Panc1 (cell line): ENCODE results near the gene MEAF6. TPM values are rescaled to one million over a fixed set of nuclear protein-coding genes. Genes with fewer than 3 reads are reported as not detected.
A peak's percentile ranks its signal among the peaks of the same experiment; 100 is the strongest.

Source experiments
- ATAC-seq: fragments of 200-7000 bp; cut with Tn5 transposase; 2 replicates; pipeline ENCODE4 v1.9.1; 2020; ENCODE audit warnings: mild to moderate bottlenecking, moderate library complexity
- BruUV-seq: library from RNA; stranded (reverse); fragments of 400-500 nt; replicated peaks from 2 replicates; lab custom pipeline; 2021; lab: Mats Ljungman, UMichigan
- CTCF ChIA-PET: fragments of 300-600 bp; sonication (Branson Sonifier 250); formaldehyde crosslinking; loops from one replicate; lab custom pipeline; 2022; ENCODE audit warnings: antibody characterized with exemption; lab: Charles Lee
- POLR2A ChIA-PET: fragments of 300-600 bp; sonication (Branson Sonifier 250); formaldehyde crosslinking; loops from one replicate; lab custom pipeline; 2022; ENCODE audit warnings: antibody characterized with exemption; lab: Charles Lee
- DNase-seq: peaks from one replicate; pipeline ENCODE4 v3.0.0-alpha.2; 2010; ENCODE audit warnings: low read depth, low spot score
- H3K27ac ChIP-seq: 2 replicates; pipeline ENCODE4 v1.5.1; 2011; ENCODE audit warnings: mild to moderate bottlenecking, low read length, inconsistent platforms
- H3K27me3 ChIP-seq: fragments of 200-500 bp; sonication (Bioruptor generic); 2 replicates; pipeline ENCODE4 v1.6.0; 2014; ENCODE audit warnings: low read length, inconsistent platforms; ENCODE audit not compliant: control insufficient read depth, insufficient read depth
- H3K36me3 ChIP-seq: fragments of 200-500 bp; sonication (Bioruptor generic); 2 replicates; pipeline ENCODE4 v1.5.1; 2014; ENCODE audit warnings: inconsistent platforms, mild to moderate bottlenecking, low read length, moderate library complexity; ENCODE audit not compliant: control insufficient read depth, insufficient read depth
- H3K4me1 ChIP-seq: 2 replicates; pipeline ENCODE4 v1.5.1; 2011; ENCODE audit warnings: inconsistent platforms, mild to moderate bottlenecking, low read length, moderate library complexity; ENCODE audit not compliant: control insufficient read depth, insufficient read depth
- H3K4me3 ChIP-seq, 2 experiments: 2 replicates each; pipeline ENCODE4 v1.5.1; 2011 to 2012; ENCODE audit warnings: low read depth in 2 of 2, low read length in 2 of 2, mild to moderate bottlenecking in 2 of 2, inconsistent platforms in 1 of 2, moderate library complexity in 1 of 2
- H3K9me3 ChIP-seq: fragments of 200-500 bp; sonication (Bioruptor generic); 2 replicates; pipeline ENCODE4 v1.5.1; 2014; ENCODE audit warnings: low read depth, mild to moderate bottlenecking, inconsistent platforms, low read length, moderate library complexity; ENCODE audit not compliant: control insufficient read depth, insufficient read depth
- CTCF ChIP-seq: fragments of 450-650 bp; IDR thresholded peaks from 2 replicates; pipeline ENCODE4 v1.5.1; 2017; ENCODE audit warnings: mild to moderate bottlenecking
- POLR2AphosphoS5 ChIP-seq: IDR thresholded peaks from 2 replicates; pipeline ENCODE4 v1.6.1; 2012; ENCODE audit warnings: mild to moderate bottlenecking, low read depth, low read length, moderate library complexity
- REST ChIP-seq, 2 experiments: IDR thresholded peaks; 2 replicates each; pipeline ENCODE4 v1.6.1; 2011 to 2012; ENCODE audit warnings: low read depth in 2 of 2, control low read depth in 1 of 2, low read length in 1 of 2, mild to moderate bottlenecking in 1 of 2, moderate library complexity in 1 of 2; ENCODE audit not compliant: insufficient read depth in 1 of 2
- SIN3A ChIP-seq: IDR thresholded peaks from 2 replicates; pipeline ENCODE4 v1.6.1; 2012; ENCODE audit warnings: low read depth, mild to moderate bottlenecking, low read length, moderate library complexity, borderline replicate concordance; ENCODE audit not compliant: insufficient read depth
- TCF7L2 ChIP-seq: IDR thresholded peaks from 2 replicates; pipeline ENCODE4 v1.6.1; 2011; ENCODE audit warnings: mild to moderate bottlenecking, low read depth, low read length, inconsistent platforms
- in situ Hi-C: cut with HindIII; loops from 2 replicates; pipeline ENCODE4 v1.10.0; 2016; ENCODE audit warnings: low sequenced_read_pairs, low pct_unique_long_range_greater_than_20kb
- intact Hi-C: fragments of 100-400 bp; cut with micrococcal nuclease; formaldehyde crosslinking; loops from one replicate; pipeline ENCODE4 v1.10.0; 2022; ENCODE audit not compliant: unreplicated experiment
- total RNA-seq: library from RNA; stranded (reverse); gene quantifications from one replicate; pipeline ENCODE4 v1.2.1, GENCODE V29; 2021; ENCODE audit not compliant: unreplicated experiment

Gene MEAF6
- total RNA-seq, 1 experiment from 2014 or later, result 50.0 TPM

GRCh38 chr1:37517569-37517968 is 3.0 kb upstream of the MEAF6 start:
- Histone ChIP-seq H3K4me3 (no peak overlapping the region), H3K27me3 (no peaks in the 10 kb centered on the region), H3K27ac (no peak overlapping the region), H3K9me3 (no peaks in the 10 kb centered on the region), H3K36me3 (no peaks in the 10 kb centered on the region; the same call in 1 of the 2 replicates), H3K4me1 (peaks cover 13% of the 10 kb centered on the region)
- DNase-seq, result no peak
- BruUV-seq, result no TSS peak
- TF ChIP-seq REST (IDR thresholded peaks at IDR 0.05; ENCODE audit: insufficient read depth in 1 of 2, low read depth in 2 of 2, low read length in 1 of 2) (no peak), POLR2AphosphoS5 (no peak), CTCF (no peak), TCF7L2 (no peak), SIN3A (no peak)
- in situ Hi-C loops, result no loop called here
- intact Hi-C loops, result no loop called here
- ChIA-PET POLR2A (no interaction called here), CTCF (no interaction called here)
- ATAC-seq, result no peak

DNA sequence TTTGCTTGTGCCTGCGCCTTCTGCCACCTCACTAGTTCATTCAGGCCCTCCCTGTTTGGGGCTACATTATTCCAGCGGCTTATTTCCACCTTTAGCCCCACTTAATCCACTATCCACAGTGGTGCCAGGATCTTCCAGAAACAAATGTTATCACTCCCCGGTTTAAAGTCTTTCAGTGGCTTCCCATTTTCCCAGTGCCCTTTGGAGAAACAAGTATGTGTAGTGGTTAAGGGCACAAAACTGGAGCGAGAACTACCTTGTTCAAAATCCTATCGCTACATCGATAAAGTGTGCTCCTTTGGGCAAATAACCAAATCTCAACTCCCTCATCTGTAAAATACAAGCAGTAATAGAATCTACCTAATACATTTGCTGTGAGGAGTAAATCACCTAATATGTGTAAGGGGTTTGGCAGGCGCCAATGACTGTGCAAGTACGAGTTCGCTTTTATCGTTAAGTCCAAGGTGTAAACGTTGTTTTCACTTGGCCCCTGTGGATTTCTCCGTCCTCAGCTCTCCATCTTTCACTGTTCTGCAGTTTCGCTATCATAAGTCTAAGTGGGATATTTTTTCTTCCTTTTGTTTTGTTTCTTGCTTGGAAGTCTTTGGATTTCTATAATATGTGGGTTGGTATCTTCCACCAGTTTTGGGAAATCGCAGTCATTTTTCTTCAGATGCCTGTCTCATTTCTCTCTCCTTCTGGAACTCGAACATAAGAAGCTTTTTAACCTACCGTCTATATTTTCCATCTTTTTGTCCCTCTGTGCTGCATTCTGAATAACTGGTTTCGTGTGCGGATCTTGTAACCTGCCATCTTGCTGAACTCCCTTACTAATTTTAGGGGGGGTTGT is 844 bp upstream of the MEAF6 start:
- TF ChIP-seq CTCF, result no peak
- TF ChIP-seq SIN3A, result no peak
- ChIA-PET POLR2A (interaction anchor here (0.6 kb wide), 1 partner anchor 73 kb away, joined by 3 read pairs; no protein-coding TSS in a partner anchor), CTCF (interaction anchor here (0.5 to 1.6 kb wide), 3 partner anchors 20 to 56 kb away, joined by 3 to 11 read pairs (median 7); no protein-coding TSS in a partner anchor)
- DNase-seq, result no peak
- intact Hi-C loops (no loop called here), in situ Hi-C loops (no loop called here)
- Histone ChIP-seq H3K27ac (peak overlapping the region; percentile 98), H3K27me3 (no peaks in the 10 kb centered on the region), H3K4me3 (peak overlapping the region; percentile 83 to 84), H3K36me3 (peaks cover 3% of the 10 kb centered on the region), H3K4me1 (peaks cover 13% of the 10 kb centered on the region), H3K9me3 (no peaks in the 10 kb centered on the region)
- ATAC-seq, result no peak
- BruUV-seq, result TSS peak; percentile 96
